AG04449 (cell line): Measurements from ENCODE around the gene HMGCS2.

Experiments used
- CTCF ChIA-PET: fragments of 350-600 bp; formaldehyde crosslinking; extraction: SDS; loops from one replicate; lab custom pipeline; 2021; ENCODE audit warnings: antibody characterized with exemption; lab: Yijun Ruan, JAX
- POLR2A ChIA-PET: fragments of 400-600, 350-600 bp; formaldehyde crosslinking; extraction: SDS; loops from one replicate; lab custom pipeline; 2020; ENCODE audit warnings: antibody characterized with exemption, inconsistent platforms; lab: Yijun Ruan, JAX
- DNase-seq: peaks from one replicate; pipeline ENCODE4 v3.0.0-alpha.2; 2010; ENCODE audit warnings: low read depth, low spot score
- H3K4me3 ChIP-seq: 2 replicates; pipeline ENCODE4 v1.5.1; 2011; ENCODE audit warnings: low read depth, mild to moderate bottlenecking, control low read depth, low read length
- TF ChIP-seq, protein P1 (sequence below): IDR thresholded peaks from one replicate; pipeline ENCODE4 v1.5.1; 2011; ENCODE audit warnings: mild to moderate bottlenecking, moderate library complexity, low read length, control low read depth, inconsistent platforms; ENCODE audit not compliant: insufficient read depth; ENCODE audit errors: missing control alignments

Gene HMGCS2

DNA sequence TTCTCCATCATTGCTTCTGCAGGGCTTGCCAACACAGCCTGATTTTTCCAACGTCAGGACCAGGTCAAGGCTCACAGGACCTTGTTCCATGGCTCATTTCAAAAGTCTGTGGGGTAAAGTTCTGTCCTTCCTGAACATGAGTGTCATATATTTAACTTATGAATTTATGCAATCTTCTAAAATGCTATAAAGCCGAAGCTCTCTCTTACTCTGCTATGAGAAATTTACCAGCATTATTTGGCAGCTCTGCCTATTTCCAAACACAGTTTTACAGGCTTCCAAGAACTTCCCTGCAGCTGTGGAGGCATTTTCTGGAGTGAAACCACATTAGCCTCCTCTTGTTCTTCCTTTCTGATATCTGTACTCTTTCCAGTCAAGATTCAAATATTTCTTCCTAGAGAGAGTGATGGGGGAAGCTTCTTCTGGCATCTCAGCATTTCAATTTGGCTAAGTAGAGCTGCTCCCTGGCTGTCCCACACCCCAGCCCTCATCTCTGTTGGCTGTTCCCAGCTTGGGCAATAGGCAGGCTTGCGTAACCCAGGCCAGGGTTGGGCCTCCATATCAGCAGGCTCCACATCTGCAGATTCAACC, 15.6 kb upstream of the HMGCS2 start:
- ChIA-PET CTCF (interaction anchor here (0.8 kb wide), 1 partner anchor 16 kb away, joined by 4 read pairs; no protein-coding TSS in a partner anchor), POLR2A (no interaction called here)
- TF ChIP-seq, protein P1, sequence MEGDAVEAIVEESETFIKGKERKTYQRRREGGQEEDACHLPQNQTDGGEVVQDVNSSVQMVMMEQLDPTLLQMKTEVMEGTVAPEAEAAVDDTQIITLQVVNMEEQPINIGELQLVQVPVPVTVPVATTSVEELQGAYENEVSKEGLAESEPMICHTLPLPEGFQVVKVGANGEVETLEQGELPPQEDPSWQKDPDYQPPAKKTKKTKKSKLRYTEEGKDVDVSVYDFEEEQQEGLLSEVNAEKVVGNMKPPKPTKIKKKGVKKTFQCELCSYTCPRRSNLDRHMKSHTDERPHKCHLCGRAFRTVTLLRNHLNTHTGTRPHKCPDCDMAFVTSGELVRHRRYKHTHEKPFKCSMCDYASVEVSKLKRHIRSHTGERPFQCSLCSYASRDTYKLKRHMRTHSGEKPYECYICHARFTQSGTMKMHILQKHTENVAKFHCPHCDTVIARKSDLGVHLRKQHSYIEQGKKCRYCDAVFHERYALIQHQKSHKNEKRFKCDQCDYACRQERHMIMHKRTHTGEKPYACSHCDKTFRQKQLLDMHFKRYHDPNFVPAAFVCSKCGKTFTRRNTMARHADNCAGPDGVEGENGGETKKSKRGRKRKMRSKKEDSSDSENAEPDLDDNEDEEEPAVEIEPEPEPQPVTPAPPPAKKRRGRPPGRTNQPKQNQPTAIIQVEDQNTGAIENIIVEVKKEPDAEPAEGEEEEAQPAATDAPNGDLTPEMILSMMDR: no peak
- no peak for DNase-seq
- H3K4me3 ChIP-seq: no peak overlapping the region

DNA sequence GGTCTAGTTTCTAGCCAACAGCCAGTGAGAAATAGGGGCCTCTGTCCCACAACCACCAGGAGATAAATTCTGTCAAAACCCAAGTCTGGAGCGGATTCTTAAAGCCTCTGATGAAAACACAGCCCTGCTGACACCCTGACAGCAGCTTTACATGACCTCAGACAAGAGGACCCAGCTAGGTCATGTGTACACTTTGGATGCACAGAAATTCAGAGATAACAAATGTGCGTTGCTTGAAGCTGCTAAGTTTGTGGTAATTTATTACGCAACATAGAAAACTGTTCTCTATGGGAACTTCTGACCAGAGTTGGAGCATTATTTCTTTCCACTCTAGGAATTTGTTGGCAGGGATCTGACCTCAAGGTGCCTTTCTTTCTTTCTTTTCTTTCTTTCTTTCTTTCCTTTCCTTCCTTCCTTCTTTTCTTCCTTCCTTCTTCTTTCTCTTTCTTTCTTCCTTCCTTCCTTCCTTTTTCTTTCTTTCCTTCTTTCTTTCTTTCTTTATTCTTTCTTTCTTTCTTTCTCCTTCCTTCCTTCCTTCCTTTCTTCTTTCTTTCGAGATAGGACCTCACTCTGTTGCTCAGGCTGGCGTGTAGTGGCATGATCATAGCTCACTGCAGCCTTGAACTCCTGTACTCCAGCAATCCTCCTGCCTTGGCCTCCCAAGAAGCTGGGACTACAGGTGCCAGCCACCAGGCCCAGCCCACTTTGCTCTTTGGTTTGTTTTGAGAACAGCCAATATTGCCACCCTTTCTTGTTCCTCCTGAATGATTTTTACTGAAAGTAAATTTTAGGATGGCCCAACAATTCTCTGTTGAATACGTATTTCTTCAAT, 14.9 kb upstream of the HMGCS2 start:
- no peak for DNase-seq
- TF ChIP-seq, protein P1: no peak
- POLR2A ChIA-PET: no interaction called here
- CTCF ChIA-PET: interaction anchor here (0.8 kb wide), 1 partner anchor 16 kb away, joined by 4 read pairs; no protein-coding TSS in a partner anchor
- no peak overlapping the region for H3K4me3 ChIP-seq

DNA sequence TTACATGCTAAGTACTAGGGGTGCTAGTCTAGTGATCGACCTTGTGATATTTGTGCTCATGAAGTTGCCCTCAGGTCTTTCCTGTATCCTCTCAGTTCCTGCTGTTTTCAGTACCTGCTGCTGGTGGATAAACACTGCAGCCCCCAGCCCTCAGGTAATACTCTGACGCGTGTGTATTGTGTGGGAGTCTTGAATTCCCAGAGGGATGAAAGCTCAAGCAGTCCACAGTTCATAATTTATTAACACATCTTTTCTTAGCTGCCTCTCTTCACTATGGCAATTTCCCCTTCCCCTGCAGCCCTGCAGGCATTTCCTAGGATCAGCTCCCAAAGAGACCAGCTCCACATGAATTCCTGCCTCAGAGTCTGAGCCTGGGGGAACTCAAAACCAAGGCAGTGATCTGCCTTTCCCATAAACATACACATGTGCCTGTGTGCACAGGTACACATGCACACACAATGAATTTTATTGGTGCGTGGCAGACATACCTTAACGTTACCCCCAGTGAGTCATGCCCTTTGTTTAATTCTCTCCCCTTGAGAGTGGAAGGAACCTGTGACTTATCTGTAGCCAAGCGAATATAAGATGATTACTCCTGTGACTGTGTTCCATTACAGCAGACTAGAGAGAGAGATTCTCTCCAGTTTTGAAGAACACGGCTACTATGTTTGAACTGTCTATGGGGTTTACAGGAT, 14.1 kb upstream of the HMGCS2 start:
- ChIA-PET POLR2A (no interaction called here), CTCF (no interaction called here)
- TF ChIP-seq, protein P1: no peak
- no peak overlapping the region for H3K4me3 ChIP-seq
- no peak for DNase-seq

DNA sequence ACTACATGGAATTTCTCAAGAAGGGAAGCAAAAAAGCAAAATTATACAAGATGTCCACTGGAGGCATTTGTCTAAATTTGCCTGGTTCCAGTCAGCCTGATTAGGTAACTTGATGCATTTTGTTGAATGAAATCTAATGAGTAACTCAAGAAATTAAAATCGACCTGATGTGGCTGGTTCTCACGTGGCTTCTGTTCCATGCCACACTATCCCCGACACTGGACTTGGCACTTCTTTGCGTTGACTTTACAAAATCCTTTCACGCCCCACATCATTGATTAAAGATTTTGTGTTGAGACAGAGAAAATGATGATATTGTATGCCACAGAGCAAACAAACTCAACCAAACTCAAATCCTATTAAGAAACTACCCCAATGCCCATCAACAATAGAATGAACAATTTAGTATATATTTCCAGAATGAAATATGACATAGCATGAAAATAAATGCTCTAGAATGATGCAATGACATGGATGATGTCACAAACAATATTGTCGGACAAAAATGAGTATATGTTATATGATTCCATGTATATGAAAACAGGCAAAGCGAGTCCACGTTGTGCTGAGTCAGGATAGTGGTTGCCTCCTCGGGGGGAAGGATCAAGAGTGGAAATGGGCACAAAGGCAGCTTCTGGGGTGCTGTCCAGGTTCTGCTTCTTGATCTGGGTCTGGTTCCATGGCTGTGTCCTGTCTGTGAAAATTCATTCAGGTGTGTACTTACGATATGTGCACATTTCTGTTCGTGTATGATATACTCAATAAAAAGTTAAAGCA, 12.9 kb upstream of the HMGCS2 start:
- TF ChIP-seq, protein P1: no peak
- no peak for DNase-seq
- CTCF ChIA-PET: no interaction called here
- POLR2A ChIA-PET: no interaction called here
- H3K4me3 ChIP-seq: no peak overlapping the region

DNA sequence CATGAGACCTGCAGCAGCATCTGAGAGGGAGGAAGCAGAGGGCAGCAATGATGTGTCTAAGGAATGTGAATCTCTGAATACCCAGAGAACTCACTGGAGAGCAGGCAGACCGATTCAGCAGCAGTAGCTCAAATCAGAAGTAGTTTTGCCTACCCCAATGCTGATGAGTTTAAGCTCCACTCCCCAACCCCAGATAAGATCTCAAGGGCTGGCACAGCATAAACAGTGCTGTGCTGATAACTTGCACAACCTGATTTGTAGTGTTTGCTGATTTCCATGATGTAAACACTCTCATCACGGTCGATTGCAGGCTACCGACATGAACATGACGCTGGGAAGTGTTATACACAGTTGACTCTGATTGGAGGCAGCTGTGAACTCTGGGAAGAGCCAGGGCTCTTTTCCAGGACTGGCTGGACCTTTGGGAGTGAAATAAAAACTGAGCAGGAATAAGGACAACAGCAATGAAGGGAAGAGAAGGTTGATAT, 11.2 kb upstream of the HMGCS2 start:
- DNase-seq: no peak
- H3K4me3 ChIP-seq: peak overlapping the region; percentile 37
- POLR2A ChIA-PET: interaction anchor here (0.6 kb wide), 1 partner anchor 46 kb away, joined by 4 read pairs; no protein-coding TSS in a partner anchor
- TF ChIP-seq, protein P1: no peak
- CTCF ChIA-PET: interaction anchor here (1.2 to 1.7 kb wide), 4 partner anchors 29 to 106 kb away, joined by 3 to 12 read pairs (median 6); no protein-coding TSS in a partner anchor
